Lower lobe of right lung (tissue), 2 donors: ENCODE data around the gene PTPRT. TPM values are rescaled to one million over a fixed set of nuclear protein-coding genes. Genes with fewer than 3 reads are reported as not detected.
A peak's percentile ranks its signal among the peaks of the same experiment; 100 is the strongest.

ENCODE experiments used
- ATAC-seq, 2 donors: fragments of 200-7000 bp; cut with Tn5 transposase; one replicate each; pipeline ENCODE4 v1.9.1; 2020 to 2022; ENCODE audit warnings: mild to moderate bottlenecking in 2 of 2, moderate library complexity in 2 of 2
- DNase-seq: peaks from one replicate; pipeline ENCODE4 v3.0.0-alpha.2; 2020
- H3K27ac ChIP-seq: fragments of 200-600 bp; one replicate; pipeline ENCODE4 v1.8.0; 2022
- H3K27me3 ChIP-seq: fragments of 200-600 bp; one replicate; pipeline ENCODE4 v1.8.0; 2022; ENCODE audit warnings: low read depth
- H3K36me3 ChIP-seq: fragments of 200-600 bp; one replicate; pipeline ENCODE4 v1.8.0; 2022; ENCODE audit warnings: mild to moderate bottlenecking
- H3K4me1 ChIP-seq: fragments of 200-600 bp; one replicate; pipeline ENCODE4 v1.8.0; 2022
- H3K4me3 ChIP-seq: fragments of 200-600 bp; one replicate; pipeline ENCODE4 v1.8.0; 2022; ENCODE audit warnings: mild to moderate bottlenecking
- H3K9me3 ChIP-seq: fragments of 200-600 bp; one replicate; pipeline ENCODE4 v1.8.0; 2022
- CTCF ChIP-seq: fragments of 200-600 bp; IDR thresholded peaks from one replicate; pipeline ENCODE4 v1.8.0; 2022; ENCODE audit warnings: antibody characterized with exemption, mild to moderate bottlenecking
- intact Hi-C: fragments of 100-400 bp; cut with DNase I; formaldehyde crosslinking; loops from one replicate; pipeline ENCODE4 v1.11.0; 2022
- total RNA-seq: library from RNA; stranded (reverse); fragmentation: NEBNext Ultra II Directional; extraction: Animal tissue kit (Norgen Biotek cat#: 25700); gene quantifications from one replicate; pipeline ENCODE4 v1.2.1, GENCODE V29; 2021
- donor health status: DM: no; HTN: yes; CAD: no; lungs with severe emphysema.

The PTPRT gene
- total RNA-seq, 1 donor from 2014 or later = 8.0 TPM

- Histone ChIP-seq H3K4me1 (no peaks in the 10 kb centered on the region), H3K27me3 (no peaks in the 10 kb centered on the region), H3K36me3 (no peaks in the 10 kb centered on the region), H3K4me3 (no peak overlapping the region), H3K9me3 (no peaks in the 10 kb centered on the region), H3K27ac (no peak overlapping the region)
- ATAC-seq (no peak), DNase-seq (no peak)
- intact Hi-C loops = no loop called here
- TF ChIP-seq CTCF = no peak
Measured at GRCh38 chr20:42494290-42494689, 695.4 kb downstream of the PTPRT start.

- no peak overlapping the region for H3K4me3 ChIP-seq
- H3K9me3 ChIP-seq = no peaks in the 10 kb centered on the region
- TF ChIP-seq CTCF = no peak
- ATAC-seq = peak in 1 of 2 donors; percentile 42
- H3K4me1 ChIP-seq = no peaks in the 10 kb centered on the region
- H3K27me3 ChIP-seq = no peaks in the 10 kb centered on the region
- no peaks in the 10 kb centered on the region for H3K36me3 ChIP-seq
- no peak overlapping the region for H3K27ac ChIP-seq
- no peak for DNase-seq
- intact Hi-C loops = no loop called here
Measured at GRCh38 chr20:42493001-42493400, 696.7 kb downstream of the PTPRT start.

- Histone ChIP-seq H3K27me3 (no peaks in the 10 kb centered on the region), H3K9me3 (no peaks in the 10 kb centered on the region), H3K4me1 (no peaks in the 10 kb centered on the region), H3K4me3 (no peak overlapping the region), H3K27ac (no peak overlapping the region), H3K36me3 (no peaks in the 10 kb centered on the region)
- ATAC-seq (peak; percentile 30 to 45), DNase-seq (no peak)
- TF ChIP-seq CTCF = no peak
- intact Hi-C loops = no loop called here
Measured at GRCh38 chr20:42492290-42492689, 697.4 kb downstream of the PTPRT start.

GRCh38 chr20:42485556-42485955 lies 704.1 kb downstream of the PTPRT start:
- intact Hi-C loops = no loop called here
- no peak overlapping the region for H3K4me3 ChIP-seq
- H3K4me1 ChIP-seq = peaks cover 15% of the 10 kb centered on the region
- H3K36me3 ChIP-seq = no peaks in the 10 kb centered on the region
- ATAC-seq (no peak), DNase-seq (no peak)
- H3K9me3 ChIP-seq = no peaks in the 10 kb centered on the region
- no peak overlapping the region for H3K27ac ChIP-seq
- no peaks in the 10 kb centered on the region for H3K27me3 ChIP-seq
- no peak for TF ChIP-seq CTCF

GRCh38 chr20:42484790-42485375 lies 704.8 kb downstream of the PTPRT start:
- TF ChIP-seq CTCF = no peak
- intact Hi-C loops = no loop called here
- Histone ChIP-seq H3K4me1 (peaks cover 15% of the 10 kb centered on the region), H3K36me3 (no peaks in the 10 kb centered on the region), H3K27ac (peak overlapping the region; percentile 41), H3K9me3 (no peaks in the 10 kb centered on the region), H3K4me3 (no peak overlapping the region), H3K27me3 (no peaks in the 10 kb centered on the region)
- DNase-seq (no peak), ATAC-seq (peak in 1 of 2 donors; percentile 27)
